T-helper 22 cell (primary cell): Measurements from ENCODE around the gene CD226.
A peak's percentile ranks its signal among the peaks of the same experiment; 100 is the strongest.
"Not testable (repeated sequence)": the region's sequence is repeated elsewhere in the genome, so short reads cannot be mapped to it uniquely, and the experiment has no call there.

Source experiments
- DNase-seq: peaks from one replicate; pipeline ENCODE4 v3.0.0-alpha.2; 2020; ENCODE audit warnings: low read depth

Gene CD226

DNA sequence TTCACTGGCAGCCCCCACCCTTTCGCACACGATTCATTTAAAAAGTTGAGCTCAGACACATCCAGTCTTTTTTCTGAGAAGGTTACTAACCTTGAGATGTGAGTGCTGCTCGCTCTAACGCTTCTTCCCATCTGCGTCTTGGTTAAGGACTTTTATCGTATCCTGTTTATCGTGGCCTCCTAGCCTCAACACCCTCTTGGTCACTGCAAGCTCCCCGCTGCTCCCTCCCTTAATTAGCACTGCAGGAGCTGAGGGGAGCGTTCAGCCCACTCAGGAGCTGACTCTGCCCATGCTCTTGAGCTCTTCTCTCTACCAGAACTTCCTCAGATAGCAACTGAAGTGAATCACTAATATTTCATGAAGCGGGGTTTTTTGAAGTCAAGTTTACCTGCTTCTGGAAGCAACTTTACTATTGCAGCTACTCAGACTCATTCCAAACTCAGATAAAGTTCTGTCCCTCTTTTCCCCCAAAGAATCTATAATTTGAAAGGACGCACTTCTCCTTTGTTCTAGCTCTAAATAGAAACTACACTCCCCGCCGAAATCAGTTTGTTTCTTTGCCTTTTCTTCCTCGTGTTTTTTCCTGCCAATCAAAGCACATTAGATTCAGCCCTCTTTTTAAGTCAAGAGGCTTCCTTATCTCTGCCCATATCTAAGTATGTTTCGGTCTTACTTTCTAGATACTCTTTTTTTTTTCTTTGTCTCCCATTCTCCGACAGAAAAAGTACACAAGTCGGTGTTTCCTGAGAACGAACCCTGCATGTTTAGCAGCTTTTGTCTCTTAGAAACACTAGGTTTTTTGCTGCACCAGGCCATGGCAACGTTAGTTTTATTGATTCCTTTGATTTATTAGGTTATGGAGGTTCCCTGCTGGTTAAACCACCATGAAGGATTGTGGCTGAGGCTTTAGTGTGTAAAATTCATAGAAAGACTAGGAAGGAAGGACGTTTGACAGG lies 9.3 kb upstream of the CD226 start:
- DNase-seq, result no peak

GRCh38 chr18:69956057-69956456 lies 8.4 kb upstream of the CD226 start:
- DNase-seq, result no peak

- DNase-seq, result no peak
Measured at GRCh38 chr18:69954719-69955480, 7.2 kb upstream of the CD226 start.

GRCh38 chr18:69953191-69953590 lies 5.5 kb upstream of the CD226 start:
- DNase-seq, result no peak

- no peak for DNase-seq
Measured at GRCh38 chr18:69951182-69951581, 3.5 kb upstream of the CD226 start.

DNA sequence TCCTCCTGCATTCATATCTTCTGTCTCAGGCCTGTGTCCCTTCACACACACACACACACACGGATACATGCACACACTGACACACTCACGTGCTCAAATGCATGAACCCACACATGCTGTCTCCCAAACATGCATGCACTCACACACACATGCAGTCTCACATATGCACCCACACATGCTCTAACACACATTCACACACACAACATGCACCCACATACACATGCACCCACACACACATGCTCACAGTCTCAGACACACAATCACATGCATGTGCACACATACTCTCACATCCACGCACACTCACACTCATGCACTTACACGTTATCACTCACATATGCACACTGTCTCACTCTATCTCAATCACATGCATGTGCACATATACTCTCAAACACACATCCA lies 1.9 kb upstream of the CD226 start:
- DNase-seq, result no peak

DNA sequence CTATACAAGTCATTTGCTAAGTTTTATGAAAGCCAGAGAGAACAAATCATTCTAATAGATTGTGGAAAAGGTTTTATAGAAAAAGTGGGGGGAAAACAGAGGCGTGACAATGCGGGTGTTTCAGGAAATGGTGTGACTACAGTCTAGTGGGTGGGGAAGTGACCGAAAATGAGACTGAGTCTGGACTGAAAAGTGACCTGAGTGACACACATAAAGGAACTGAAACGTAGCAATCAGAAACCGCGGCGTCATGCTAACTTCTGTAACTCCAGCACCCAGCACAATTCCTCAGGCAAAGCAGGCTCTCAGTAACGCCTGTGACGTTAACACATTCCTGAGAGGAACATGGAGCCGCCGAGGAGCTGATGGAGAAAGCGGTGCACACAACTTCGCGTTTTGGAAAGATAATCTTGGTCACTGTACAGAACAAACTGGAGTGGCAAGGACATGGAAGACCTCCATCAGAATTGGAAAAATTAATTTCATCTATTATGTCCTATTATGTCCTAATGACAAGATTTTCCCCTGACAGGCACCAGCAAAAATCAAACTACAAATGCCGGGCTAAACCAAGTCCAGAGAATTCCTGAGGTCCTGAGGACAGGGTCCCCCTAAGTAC lies 1.4 kb upstream of the CD226 start:
- DNase-seq, result no peak

DNA sequence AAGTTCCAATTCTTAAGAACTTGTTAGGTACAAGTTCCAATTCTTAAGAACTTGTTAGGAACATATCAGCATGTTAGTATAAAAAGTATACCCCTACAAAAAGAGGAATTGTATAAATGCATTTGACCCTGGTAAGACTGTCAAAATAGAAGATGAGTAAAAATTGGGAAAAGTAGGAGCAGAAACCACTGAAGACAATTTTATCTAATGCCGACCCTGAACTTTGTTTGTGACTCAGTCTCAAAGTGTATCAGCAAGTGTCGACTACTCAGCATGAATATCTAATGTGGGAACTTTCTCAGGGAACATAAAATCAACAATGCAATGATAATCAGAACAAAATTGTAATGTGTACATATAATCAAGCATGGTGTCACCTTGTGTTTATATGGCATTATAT lies 583 bp upstream of the CD226 start:
- DNase-seq, result no peak

GRCh38 chr18:69946608-69947155 lies 991 bp downstream of the CD226 start:
- no peak for DNase-seq

DNA sequence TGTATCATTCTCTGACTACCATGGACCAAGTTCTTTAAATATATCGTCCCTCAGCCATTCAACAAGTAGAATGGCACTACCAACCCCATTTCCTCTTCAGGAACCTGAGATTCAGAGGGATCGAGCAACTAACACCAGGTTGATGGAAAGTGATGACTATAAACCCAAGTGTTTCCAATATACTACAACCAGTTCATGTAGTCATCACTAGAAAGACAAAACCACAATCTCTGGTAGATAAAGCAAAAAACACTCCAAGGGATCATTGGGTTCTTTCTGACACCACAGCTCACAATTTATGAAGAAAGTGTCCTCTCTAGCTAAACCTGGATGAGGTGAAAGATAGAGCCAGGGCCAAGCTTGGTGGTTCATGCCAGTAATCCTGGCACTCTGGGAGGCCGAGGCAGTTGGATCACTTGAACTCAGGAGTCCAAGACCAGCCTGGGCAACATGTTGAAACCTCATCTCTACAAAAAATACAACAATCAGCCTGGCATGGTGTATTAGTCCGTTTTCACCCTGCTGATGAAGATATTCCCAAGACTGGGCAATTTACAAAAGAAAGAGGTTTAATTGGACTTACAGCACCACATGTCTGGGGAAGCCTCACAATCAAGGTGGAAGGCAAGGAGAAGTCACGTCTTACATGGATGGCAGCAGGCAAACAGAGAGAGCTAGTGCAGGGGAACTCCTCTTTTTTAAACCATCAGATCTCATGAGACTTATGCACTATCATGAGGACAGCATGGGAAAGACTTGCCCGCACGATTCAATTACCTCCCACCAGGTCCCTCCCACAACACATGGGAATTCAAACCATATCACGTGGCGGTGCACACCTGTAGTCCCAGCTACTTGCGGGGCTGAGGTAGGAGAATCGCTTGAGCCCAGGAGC lies 2.2 kb downstream of the CD226 start:
- DNase-seq, result no peak

GRCh38 chr18:69944436-69944835 lies 3.2 kb downstream of the CD226 start:
- DNase-seq, result no peak

DNA sequence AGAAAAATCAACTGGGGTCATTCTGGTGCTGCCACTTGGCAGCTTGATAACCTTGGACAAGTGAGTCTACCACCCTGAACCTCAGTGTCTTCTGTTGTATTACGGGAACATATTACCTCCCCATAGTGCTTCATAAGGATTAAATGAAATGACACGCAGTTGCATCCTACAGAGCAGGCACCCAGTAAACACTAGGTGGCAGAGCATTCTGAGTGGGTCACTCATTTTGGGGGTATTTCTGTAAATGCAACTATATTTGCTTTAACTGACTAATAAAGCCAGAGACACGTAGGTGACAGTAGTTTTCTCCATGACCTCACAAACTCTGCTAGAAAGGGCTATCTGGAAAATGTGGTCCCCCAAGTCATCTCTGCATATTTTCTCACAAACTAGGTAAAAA lies 4.7 kb downstream of the CD226 start:
- DNase-seq, result no peak

DNA sequence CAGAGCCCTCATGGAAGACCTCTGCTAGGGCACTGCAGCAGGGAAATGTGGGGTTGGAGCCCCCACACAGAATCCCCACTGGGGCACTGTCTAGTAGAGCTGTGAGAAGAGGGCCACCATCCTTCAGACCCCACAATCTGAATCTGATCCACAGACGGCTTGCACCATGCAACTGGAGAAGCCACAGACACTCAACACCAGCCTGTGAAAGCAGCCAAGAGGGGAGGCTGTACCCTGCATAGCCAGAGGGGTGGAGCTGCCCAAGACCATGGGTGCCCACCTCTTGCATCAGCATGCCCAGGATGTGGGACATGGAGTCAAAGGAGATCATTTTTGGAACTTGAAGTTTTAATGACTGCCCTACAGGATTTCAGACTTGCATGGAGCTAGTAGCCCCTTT lies 6.5 kb downstream of the CD226 start:
- no peak for DNase-seq

DNA sequence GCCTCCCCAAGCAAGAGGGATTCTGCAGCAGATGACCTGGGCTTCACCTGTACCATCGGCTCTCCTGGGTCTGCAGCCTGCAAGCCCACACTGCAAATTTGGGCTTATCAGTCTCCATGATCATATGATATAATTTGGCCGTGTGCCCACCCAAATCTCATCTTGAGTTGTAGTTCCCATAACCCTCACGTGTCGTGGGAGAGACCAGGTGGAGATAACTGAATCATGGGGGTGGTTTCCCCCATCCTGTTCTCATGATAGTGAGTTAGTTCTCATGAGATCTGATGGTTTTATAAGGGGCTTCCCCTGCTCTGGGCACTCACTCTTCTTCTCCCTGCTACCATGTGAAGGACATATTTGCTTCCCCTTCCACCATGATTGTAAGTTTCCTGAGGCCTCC lies 7.9 kb downstream of the CD226 start:
- not testable (repeated sequence) for DNase-seq

DNA sequence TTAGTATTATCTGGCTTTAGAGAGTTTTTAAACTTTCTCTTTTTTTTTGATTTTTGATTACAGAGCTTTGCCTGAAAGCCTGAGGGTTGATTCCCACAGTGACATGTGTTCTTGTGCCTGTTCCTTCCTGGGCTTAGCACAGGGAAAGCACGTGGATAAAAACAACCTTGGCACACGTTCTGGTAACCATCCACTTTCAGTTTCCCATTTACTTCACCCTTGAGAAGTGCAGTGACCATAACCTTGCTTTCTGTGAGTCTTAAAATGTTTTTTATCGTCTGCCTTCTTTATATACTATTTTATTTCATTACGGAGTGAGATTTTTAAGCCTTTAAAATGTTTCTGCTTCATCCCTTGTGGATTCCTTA lies 11.5 kb downstream of the CD226 start:
- DNase-seq, result no peak

DNA sequence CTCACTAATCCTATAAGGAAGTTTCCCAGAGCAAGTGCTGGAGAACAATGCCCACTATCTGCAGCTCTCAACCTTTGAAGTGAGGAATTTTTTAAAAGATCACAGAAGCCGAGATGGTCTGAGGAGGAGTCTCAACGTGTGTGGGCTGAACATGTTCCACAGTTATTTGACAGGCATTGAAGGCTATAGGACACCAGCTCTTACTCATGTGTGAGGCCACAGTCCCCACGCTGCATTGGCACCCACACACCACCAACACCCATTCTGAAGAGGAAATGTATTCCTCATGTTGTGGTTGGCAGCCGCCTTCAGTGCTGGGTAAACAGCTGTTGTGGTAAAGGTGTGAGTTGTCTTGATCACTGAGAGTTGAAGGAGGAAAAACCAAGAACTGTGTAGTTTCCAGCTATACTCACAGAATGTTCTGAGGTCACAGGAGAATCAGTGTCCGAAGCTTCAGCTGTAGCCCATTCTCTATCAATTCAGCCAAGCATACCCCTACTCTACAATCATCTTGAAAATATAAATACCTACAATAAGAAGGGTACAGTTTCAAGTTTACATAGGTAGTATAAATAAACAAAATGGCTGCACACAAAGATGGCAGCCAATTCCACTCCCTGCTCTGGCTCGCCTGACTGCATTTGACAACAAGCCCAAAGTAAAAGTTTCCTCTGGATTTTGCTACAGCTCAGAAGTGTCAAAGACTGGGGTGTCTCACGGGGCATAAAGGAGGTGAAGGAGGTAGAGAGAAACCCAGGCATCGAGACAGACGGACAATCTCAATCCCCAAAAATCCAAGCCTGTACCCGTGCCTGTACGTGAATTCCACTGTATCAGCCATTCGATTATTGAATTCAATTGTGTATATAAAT lies 12.1 kb downstream of the CD226 start:
- peak; percentile 76 for DNase-seq

DNA sequence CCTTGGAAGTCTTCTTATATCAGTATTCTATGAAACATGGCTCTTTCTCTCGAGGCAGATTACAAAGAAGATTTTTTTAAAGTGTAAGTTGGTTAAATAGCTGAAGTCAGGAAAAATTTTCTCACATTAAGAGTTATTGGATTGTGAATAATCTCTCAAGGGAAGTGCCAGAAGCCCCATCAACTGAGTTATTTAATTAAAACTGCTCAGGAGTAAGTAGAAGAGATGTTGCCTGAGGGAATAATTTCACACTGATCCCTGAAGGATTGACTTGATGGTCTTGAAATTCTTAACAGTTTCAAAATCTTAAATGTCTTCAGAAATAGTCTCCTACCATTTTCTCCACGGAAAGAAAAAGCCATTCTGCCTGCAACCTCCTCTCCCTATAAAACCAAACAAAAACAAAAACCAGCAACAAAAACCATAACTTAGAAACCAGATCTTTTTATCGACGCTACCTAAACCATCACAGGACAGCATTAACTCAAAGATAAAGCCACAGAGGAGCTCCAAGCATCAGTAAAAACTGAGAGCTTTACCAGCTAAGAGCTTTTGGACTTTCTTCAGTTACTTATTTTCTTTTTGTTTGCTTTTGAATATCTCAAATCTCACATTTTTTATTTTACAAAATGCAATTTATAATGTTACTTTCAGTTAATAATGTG lies 12.9 kb downstream of the CD226 start:
- DNase-seq, result no peak

- DNase-seq, result no peak
Measured at GRCh38 chr18:69929041-69929774, 18.5 kb downstream of the CD226 start.

DNA sequence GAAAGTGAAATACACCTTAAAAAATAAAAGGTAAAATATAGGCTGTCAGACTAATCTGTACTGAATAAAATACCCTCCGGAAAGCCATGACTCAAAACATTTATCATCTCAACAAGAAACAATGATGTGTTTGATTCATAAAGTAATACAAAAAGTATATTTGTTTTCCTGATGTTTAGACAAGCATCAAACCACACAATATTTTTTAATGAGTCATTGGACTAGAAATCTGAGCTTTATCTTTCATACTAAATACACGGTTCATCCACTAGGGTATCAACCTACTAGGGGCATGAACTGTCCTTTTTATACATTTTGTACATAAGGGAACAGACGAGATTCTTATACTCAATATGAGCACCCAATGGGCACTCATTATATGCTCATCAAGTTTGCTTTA lies 31.3 kb downstream of the CD226 start:
- DNase-seq, result no peak
